Natural killer cell (primary cell): ENCODE measurements around the gene RPAP2. TPM values are rescaled to one million over a fixed set of nuclear protein-coding genes. Genes with fewer than 3 reads are reported as not detected.
"Not testable (repeated sequence)": the region's sequence is repeated elsewhere in the genome, so short reads cannot be mapped to it uniquely, and the experiment has no call there.

Source experiments
- ATAC-seq, 3 donors: fragments of 150-1000 bp in 2 of 3; fragments of 200-7000 bp in 1 of 3; cut with Tn5 transposase; 1 replicate in 1 of 3; 2 replicates in 2 of 3; pipeline ENCODE4 v1.10.0; 2021; ENCODE audit warnings: mild to moderate bottlenecking in 2 of 3, moderate library complexity in 2 of 3
- DNase-seq, 2 donors: peaks; one replicate each; pipeline versions ENCODE4 v3.0.0 to v3.0.0-alpha.2; 2013 to 2021; ENCODE audit warnings: mixed read lengths in 1 of 2
- H3K27ac ChIP-seq: one replicate; pipeline ENCODE4 v1.5.1; 2013; ENCODE audit warnings: mild to moderate bottlenecking, low read length
- H3K27me3 ChIP-seq: one replicate; pipeline ENCODE4 v1.6.1; 2013; ENCODE audit warnings: low read length; ENCODE audit not compliant: control insufficient read depth, insufficient read depth
- H3K36me3 ChIP-seq: one replicate; pipeline ENCODE4 v1.6.1; 2013; ENCODE audit warnings: low read length; ENCODE audit not compliant: control insufficient read depth, insufficient read depth
- H3K4me1 ChIP-seq: one replicate; pipeline ENCODE4 v1.6.1; 2013; ENCODE audit warnings: low read length; ENCODE audit not compliant: control insufficient read depth, insufficient read depth
- H3K4me3 ChIP-seq: one replicate; pipeline ENCODE4 v1.5.1; 2013; ENCODE audit warnings: low read length
- H3K9me3 ChIP-seq: one replicate; pipeline ENCODE4 v1.6.1; 2013; ENCODE audit warnings: low read length; ENCODE audit not compliant: control insufficient read depth, insufficient read depth
- H3K27ac Mint-ChIP-seq, 2 donors: one replicate each; pipeline ENCODE4 v1.8.0; 2022; ENCODE audit warnings: mild to moderate bottlenecking in 2 of 2, mixed read lengths in 2 of 2, moderate library complexity in 1 of 2
- H3K27me3 Mint-ChIP-seq, 2 donors: one replicate each; pipeline ENCODE4 v1.8.0; 2022; ENCODE audit warnings: low read depth in 2 of 2, mixed read lengths in 2 of 2
- H3K36me3 Mint-ChIP-seq: one replicate; pipeline ENCODE4 v1.8.0; 2022; ENCODE audit warnings: mixed read lengths
- H3K4me1 Mint-ChIP-seq, 2 donors: one replicate each; pipeline ENCODE4 v1.8.0; 2022; ENCODE audit warnings: mixed read lengths in 2 of 2
- H3K4me3 Mint-ChIP-seq: one replicate; pipeline ENCODE4 v1.8.0; 2022; ENCODE audit warnings: mild to moderate bottlenecking, moderate library complexity, mixed read lengths
- H3K9me3 Mint-ChIP-seq, 2 donors: one replicate each; pipeline ENCODE4 v1.8.0; 2022; ENCODE audit warnings: mixed read lengths in 2 of 2
- WGBS: methylation state at CpG from one replicate; pipeline ENCODE4 v1.1.7; 2013; ENCODE audit warnings: missing lambda C conversion rate; ENCODE audit not compliant: insufficient coverage; 5-methylcytosine and 5-hydroxymethylcytosine counted together
- intact Hi-C: fragments of 100-400 bp; cut with micrococcal nuclease; formaldehyde crosslinking; loops from one replicate; pipeline ENCODE4 v1.14.2; 2022
- total RNA-seq, 4 donors: library from RNA; stranded (reverse); fragments of 120-200 nt in 1 of 4; gene quantifications; one replicate each; pipeline versions ENCODE4 v1.2.3 to v1.2.4, GENCODE V29; 2013 to 2022
- TF ChIP-seq, protein P1 (sequence below): fragments of 200-600 bp; IDR thresholded peaks from one replicate; pipeline ENCODE4 v1.8.0; 2022; ENCODE audit warnings: antibody characterized with exemption

RPAP2 gene
- total RNA-seq, 3 donors from 2014 or later (not counting 1 experiment from before 2014, with no cell fraction given), result 39.4 to 45.7 (median 39.8) TPM

GRCh38 chr1:92424381-92424780, 125.5 kb downstream of the RPAP2 start:
- intact Hi-C loops, result no loop called here
- no peaks in the 10 kb centered on the region for H3K36me3 Mint-ChIP-seq
- WGBS, result 30% methylated on average over 4 of the region's 4 CpGs

DNA sequence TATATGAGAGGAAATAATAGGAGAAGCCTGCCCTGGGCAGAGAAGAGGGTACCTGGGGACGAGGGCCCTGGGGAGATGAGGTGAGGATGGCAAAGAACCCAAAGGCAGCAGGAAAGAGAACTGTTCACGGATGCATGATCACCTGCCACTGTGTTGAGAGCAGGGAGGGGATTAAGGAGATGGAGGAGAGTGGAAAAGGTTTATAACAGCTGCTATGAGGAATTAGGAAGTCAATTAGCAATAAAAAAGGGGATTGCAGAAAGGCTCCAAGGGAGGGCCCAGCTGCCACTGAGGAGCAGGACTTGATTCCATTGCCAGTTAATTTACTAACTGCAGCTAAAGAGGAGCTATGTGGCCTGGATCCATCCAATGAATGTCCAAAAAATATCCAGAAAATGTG, 126.8 kb downstream of the RPAP2 start:
- Histone ChIP-seq H3K27me3 (no peaks in the 10 kb centered on the region), H3K4me3 (no peak overlapping the region), H3K4me1 (no peaks in the 10 kb centered on the region), H3K27ac (no peak overlapping the region), H3K9me3 (no peaks in the 10 kb centered on the region), H3K36me3 (no peaks in the 10 kb centered on the region)
- WGBS, result 71% methylated on average over 2 of the region's 2 CpGs
- Mint-ChIP-seq H3K9me3 (no peaks in the 10 kb centered on the region), H3K27me3 (no peaks in the 10 kb centered on the region), H3K27ac (no peak overlapping the region), H3K4me1 (no peaks in the 10 kb centered on the region), H3K36me3 (no peaks in the 10 kb centered on the region), H3K4me3 (no peak overlapping the region)
- TF ChIP-seq, protein P1, sequence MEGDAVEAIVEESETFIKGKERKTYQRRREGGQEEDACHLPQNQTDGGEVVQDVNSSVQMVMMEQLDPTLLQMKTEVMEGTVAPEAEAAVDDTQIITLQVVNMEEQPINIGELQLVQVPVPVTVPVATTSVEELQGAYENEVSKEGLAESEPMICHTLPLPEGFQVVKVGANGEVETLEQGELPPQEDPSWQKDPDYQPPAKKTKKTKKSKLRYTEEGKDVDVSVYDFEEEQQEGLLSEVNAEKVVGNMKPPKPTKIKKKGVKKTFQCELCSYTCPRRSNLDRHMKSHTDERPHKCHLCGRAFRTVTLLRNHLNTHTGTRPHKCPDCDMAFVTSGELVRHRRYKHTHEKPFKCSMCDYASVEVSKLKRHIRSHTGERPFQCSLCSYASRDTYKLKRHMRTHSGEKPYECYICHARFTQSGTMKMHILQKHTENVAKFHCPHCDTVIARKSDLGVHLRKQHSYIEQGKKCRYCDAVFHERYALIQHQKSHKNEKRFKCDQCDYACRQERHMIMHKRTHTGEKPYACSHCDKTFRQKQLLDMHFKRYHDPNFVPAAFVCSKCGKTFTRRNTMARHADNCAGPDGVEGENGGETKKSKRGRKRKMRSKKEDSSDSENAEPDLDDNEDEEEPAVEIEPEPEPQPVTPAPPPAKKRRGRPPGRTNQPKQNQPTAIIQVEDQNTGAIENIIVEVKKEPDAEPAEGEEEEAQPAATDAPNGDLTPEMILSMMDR, result no peak
- ATAC-seq (no peak), DNase-seq (no peak)
- intact Hi-C loops, result no loop called here

More at GRCh38 chr1:92424381-92424780, 125.5 kb downstream of the RPAP2 start:
- H3K4me1 ChIP-seq, result no peaks in the 10 kb centered on the region
- H3K27ac ChIP-seq, result no peak overlapping the region
- H3K4me3 ChIP-seq, result no peak overlapping the region
- TF ChIP-seq, protein P1, result no peak
- Mint-ChIP-seq H3K27ac (no peak overlapping the region), H3K9me3 (no peaks in the 10 kb centered on the region), H3K4me3 (no peak overlapping the region), H3K4me1 (no peaks in the 10 kb centered on the region), H3K27me3 (no peaks in the 10 kb centered on the region)
- H3K27me3 ChIP-seq, result no peaks in the 10 kb centered on the region
- no peaks in the 10 kb centered on the region for H3K9me3 ChIP-seq
- no peaks in the 10 kb centered on the region for H3K36me3 ChIP-seq
- no peak for ATAC-seq
- no peak for DNase-seq

DNA sequence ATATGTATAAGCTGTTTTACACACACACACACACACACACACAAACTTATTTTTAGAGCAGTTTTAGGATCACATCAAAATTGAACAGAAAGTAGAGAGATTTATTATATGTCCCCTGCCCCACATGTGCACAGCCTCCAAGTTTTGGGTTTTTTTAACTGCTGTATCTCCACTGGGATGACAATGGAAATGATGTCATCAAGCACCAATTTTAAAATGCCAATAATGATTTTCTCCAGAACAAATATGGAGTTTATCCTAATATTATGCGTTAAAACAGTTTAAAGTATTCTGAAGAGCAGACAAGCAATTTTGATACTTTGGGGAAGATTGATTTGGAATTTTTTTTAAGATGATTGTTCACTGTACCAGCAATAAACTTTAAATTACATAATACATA, 131.2 kb downstream of the RPAP2 start:
- Histone ChIP-seq H3K27ac (no peak overlapping the region), H3K27me3 (no peaks in the 10 kb centered on the region), H3K36me3 (no peaks in the 10 kb centered on the region), H3K9me3 (no peaks in the 10 kb centered on the region), H3K4me3 (no peak overlapping the region), H3K4me1 (no peaks in the 10 kb centered on the region)
- DNase-seq (no peak), ATAC-seq (no peak)
- H3K27ac Mint-ChIP-seq, result no peak overlapping the region
- H3K4me3 Mint-ChIP-seq, result no peak overlapping the region
- H3K27me3 Mint-ChIP-seq, result peaks cover 0 to 3% of the 10 kb centered on the region in 2 donors
- TF ChIP-seq, protein P1, result no peak
- intact Hi-C loops, result no loop called here
- H3K4me1 Mint-ChIP-seq, result no peaks in the 10 kb centered on the region
- peaks cover 0 to 2% of the 10 kb centered on the region in 2 donors for H3K9me3 Mint-ChIP-seq
- no CpG with 5 or more reads among the region's 1 CpG for WGBS
- no peaks in the 10 kb centered on the region for H3K36me3 Mint-ChIP-seq

GRCh38 chr1:92434572-92434971, 135.7 kb downstream of the RPAP2 start:
- intact Hi-C loops, H3K36me3 ChIP-seq, H3K27ac ChIP-seq, H3K4me3 Mint-ChIP-seq, H3K36me3 Mint-ChIP-seq, H3K9me3 ChIP-seq, H3K9me3 Mint-ChIP-seq, H3K27me3 Mint-ChIP-seq, DNase-seq, H3K4me3 ChIP-seq, H3K27me3 ChIP-seq, H3K27ac Mint-ChIP-seq, ATAC-seq, H3K4me1 ChIP-seq, H3K4me1 Mint-ChIP-seq: not testable (repeated sequence)
- no CpG with 5 or more reads among the region's 1 CpG for WGBS
